B cell (primary cell): ENCODE results near the gene PSORS1C1. TPM values are rescaled to one million over a fixed set of nuclear protein-coding genes. Genes with fewer than 3 reads are reported as not detected.

Experiments used
- ATAC-seq: fragments of 200-7000 bp; cut with Tn5 transposase; one replicate; pipeline ENCODE4 v1.10.0; 2021; ENCODE audit warnings: low read depth, mild to moderate bottlenecking, moderate number of reproducible peaks, moderate library complexity
- CTCF ChIA-PET: fragments of 350-600 bp; sonication (Branson Sonifier 250); formaldehyde crosslinking; loops from one replicate; lab custom pipeline; 2021; ENCODE audit warnings: antibody characterized with exemption, inconsistent platforms; lab: Charles Lee
- POLR2A ChIA-PET: fragments of 350-600 bp; sonication (Branson Sonifier 250); formaldehyde crosslinking; loops from one replicate; lab custom pipeline; 2021; ENCODE audit warnings: antibody characterized with exemption; lab: Charles Lee
- DNase-seq: peaks from one replicate; pipeline ENCODE4 v3.0.0; 2013
- H2AFZ ChIP-seq: 2 replicates; pipeline ENCODE4 v1.6.1; 2012; ENCODE audit warnings: mild to moderate bottlenecking, low read depth, low read length; ENCODE audit not compliant: insufficient read depth, poor library complexity, severe bottlenecking
- H3K27ac ChIP-seq, 2 donors: 1 replicate in 1 of 2; 2 replicates in 1 of 2; pipeline ENCODE4 v1.5.1; 2012 to 2013; ENCODE audit warnings: low read length in 2 of 2, mild to moderate bottlenecking in 2 of 2, moderate library complexity in 1 of 2
- H3K27me3 ChIP-seq, 4 experiments: fragments of 200-600 bp in 1 of 4; sonication (generic) in 1 of 4; replicated peaks in 1 of 4; 1 replicate in 2 of 4; 2 replicates in 2 of 4; pipeline versions ENCODE4 v1.6.1 to v1.7.0; 2013 to 2016; ENCODE audit warnings: low read length in 3 of 4, mild to moderate bottlenecking in 2 of 4, mixed read lengths in 1 of 4, moderate library complexity in 1 of 4; ENCODE audit not compliant: insufficient read depth in 4 of 4, control insufficient read depth in 3 of 4; ENCODE audit errors: control extremely low read depth in 1 of 4
- H3K36me3 ChIP-seq, 2 experiments: replicated peaks in 1 of 2; 1 replicate in 1 of 2; 2 replicates in 1 of 2; pipeline versions ENCODE4 v1.6.1 to v1.7.1; 2013; ENCODE audit warnings: low read length in 1 of 2; ENCODE audit not compliant: insufficient read depth in 2 of 2, control insufficient read depth in 1 of 2; ENCODE audit errors: control extremely low read depth in 1 of 2, extremely low read depth in 1 of 2
- H3K4me1 ChIP-seq, 2 donors: fragments of 200-600 bp in 1 of 2; sonication (generic) in 1 of 2; 1 replicate in 1 of 2; 2 replicates in 1 of 2; pipeline versions ENCODE4 v1.5.1 to v1.6.1; 2013 to 2017; ENCODE audit warnings: low read length in 2 of 2; ENCODE audit not compliant: control insufficient read depth in 2 of 2, insufficient read depth in 2 of 2
- H3K4me2 ChIP-seq: replicated peaks from 2 replicates; pipeline ENCODE3; 2012; ENCODE audit warnings: mild to moderate bottlenecking, low read depth, low read length; ENCODE audit not compliant: poor library complexity, severe bottlenecking
- H3K4me3 ChIP-seq, 5 experiments: fragments of 200-600 bp in 1 of 5; sonication (generic) in 1 of 5; 1 replicate in 3 of 5; 2 replicates in 2 of 5; pipeline versions ENCODE4 v1.5.1 to v1.7.0; 2011 to 2016; ENCODE audit warnings: low read length in 4 of 5, mild to moderate bottlenecking in 4 of 5, low read depth in 2 of 5, control low read depth in 1 of 5, moderate library complexity in 1 of 5; ENCODE audit not compliant: insufficient read depth in 1 of 5; ENCODE audit errors: control extremely low read depth in 1 of 5, extremely low read depth in 1 of 5
- H3K79me2 ChIP-seq: fragments of 200-600 bp; sonication (generic); one replicate; pipeline ENCODE4 v1.6.0; 2016; ENCODE audit warnings: low read length; ENCODE audit not compliant: control insufficient read depth, insufficient read depth
- H3K9ac ChIP-seq: fragments of 200-600 bp; sonication (generic); 2 replicates; pipeline ENCODE4 v1.6.1; 2017; ENCODE audit warnings: mild to moderate bottlenecking, low read length, moderate library complexity
- H3K9me3 ChIP-seq, 3 donors: one replicate each; pipeline versions ENCODE4 v1.6.1 to v1.7.1; 2013; ENCODE audit warnings: low read length in 2 of 3; ENCODE audit not compliant: control insufficient read depth in 2 of 3, insufficient read depth in 1 of 3; ENCODE audit errors: control extremely low read depth in 1 of 3
- H4K20me1 ChIP-seq: 2 replicates; pipeline ENCODE4 v1.6.0; 2012; ENCODE audit warnings: mild to moderate bottlenecking, low read length; ENCODE audit not compliant: insufficient read depth, control insufficient read depth, poor library complexity, severe bottlenecking
- H3K27ac Mint-ChIP-seq: one replicate; pipeline ENCODE4 v1.8.0; 2021; ENCODE audit warnings: mixed read lengths
- H3K27me3 Mint-ChIP-seq: one replicate; pipeline ENCODE4 v1.8.0; 2021; ENCODE audit warnings: mixed read lengths
- H3K4me1 Mint-ChIP-seq: one replicate; pipeline ENCODE4 v1.8.0; 2021; ENCODE audit warnings: mixed read lengths
- H3K4me3 Mint-ChIP-seq: one replicate; pipeline ENCODE4 v1.8.0; 2021; ENCODE audit warnings: mixed read lengths
- H3K9me3 Mint-ChIP-seq: one replicate; pipeline ENCODE4 v1.8.0; 2022; ENCODE audit warnings: mixed read lengths; ENCODE audit not compliant: insufficient read depth
- EZH2 ChIP-seq: IDR thresholded peaks from 2 replicates; pipeline ENCODE4 v1.6.1; 2012; ENCODE audit warnings: borderline replicate concordance, low read depth, mild to moderate bottlenecking, moderate library complexity, low read length; ENCODE audit not compliant: insufficient read depth, poor library complexity, severe bottlenecking
- WGBS: methylation state at CpG from one replicate; pipeline ENCODE4 v1.1.5; 2013; ENCODE audit warnings: missing lambda C conversion rate; ENCODE audit not compliant: insufficient coverage; 5-methylcytosine and 5-hydroxymethylcytosine counted together
- intact Hi-C: fragments of 100-400 bp; cut with micrococcal nuclease; formaldehyde crosslinking; loops from one replicate; pipeline ENCODE4 v1.10.0; 2022
- polyA plus RNA-seq: library from polyadenylated mRNA; depleted of rRNA; stranded (reverse); fragments of >200 nt; gene quantifications from 2 replicates; pipeline ENCODE4 v1.2.3, GENCODE V29; 2012
- total RNA-seq, 2 donors: library from RNA; stranded (reverse); fragments of 120-200 nt in 1 of 2; gene quantifications; 1 replicate in 1 of 2; 2 replicates in 1 of 2; pipeline versions ENCODE4 v1.2.3 to v1.2.4, GENCODE V29; 2013 to 2022
- TF ChIP-seq, protein P1 (sequence below): fragments of 200-600 bp; IDR thresholded peaks from one replicate; pipeline ENCODE4 v1.8.0; 2022; ENCODE audit warnings: antibody characterized with exemption, mild to moderate bottlenecking

Gene PSORS1C1
- total and polyA plus RNA-seq, 2 donors (not counting 1 experiment from before 2014, with no cell fraction given) = not detected

DNA sequence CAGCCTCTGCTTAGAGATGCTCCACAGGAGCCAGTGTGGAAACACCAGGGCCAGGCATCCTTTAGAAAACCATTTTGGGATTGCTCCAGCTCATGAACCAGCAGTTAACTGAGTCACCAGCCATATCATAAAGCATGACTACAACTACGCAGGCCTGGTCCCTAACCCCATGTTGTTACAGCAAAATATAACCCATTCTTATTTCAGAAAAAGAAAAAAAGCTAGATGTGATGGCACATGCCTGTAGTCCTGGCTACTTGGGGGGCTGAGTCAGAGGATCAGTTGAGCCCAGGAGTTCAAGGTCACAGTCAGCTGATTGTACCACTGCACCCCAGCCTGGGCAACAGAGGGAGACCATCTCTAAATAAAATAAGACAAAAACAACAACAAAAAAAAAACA is 39.1 kb upstream of the PSORS1C1 start:
- ATAC-seq = no peak
- TF ChIP-seq, protein P1, sequence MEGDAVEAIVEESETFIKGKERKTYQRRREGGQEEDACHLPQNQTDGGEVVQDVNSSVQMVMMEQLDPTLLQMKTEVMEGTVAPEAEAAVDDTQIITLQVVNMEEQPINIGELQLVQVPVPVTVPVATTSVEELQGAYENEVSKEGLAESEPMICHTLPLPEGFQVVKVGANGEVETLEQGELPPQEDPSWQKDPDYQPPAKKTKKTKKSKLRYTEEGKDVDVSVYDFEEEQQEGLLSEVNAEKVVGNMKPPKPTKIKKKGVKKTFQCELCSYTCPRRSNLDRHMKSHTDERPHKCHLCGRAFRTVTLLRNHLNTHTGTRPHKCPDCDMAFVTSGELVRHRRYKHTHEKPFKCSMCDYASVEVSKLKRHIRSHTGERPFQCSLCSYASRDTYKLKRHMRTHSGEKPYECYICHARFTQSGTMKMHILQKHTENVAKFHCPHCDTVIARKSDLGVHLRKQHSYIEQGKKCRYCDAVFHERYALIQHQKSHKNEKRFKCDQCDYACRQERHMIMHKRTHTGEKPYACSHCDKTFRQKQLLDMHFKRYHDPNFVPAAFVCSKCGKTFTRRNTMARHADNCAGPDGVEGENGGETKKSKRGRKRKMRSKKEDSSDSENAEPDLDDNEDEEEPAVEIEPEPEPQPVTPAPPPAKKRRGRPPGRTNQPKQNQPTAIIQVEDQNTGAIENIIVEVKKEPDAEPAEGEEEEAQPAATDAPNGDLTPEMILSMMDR = no peak
- no peak for TF ChIP-seq EZH2
- CTCF ChIA-PET = interaction anchor here (0.6 to 5.3 kb wide), 4 partner anchors 12 to 1890 kb away, joined by 3 to 28 read pairs (median 4); no protein-coding TSS in a partner anchor
- no peaks in the 10 kb centered on the region for H4K20me1 ChIP-seq
- no peaks in the 10 kb centered on the region for H3K79me2 ChIP-seq
- Mint-ChIP-seq H3K27me3 (peaks cover 7% of the 10 kb centered on the region), H3K27ac (no peak overlapping the region), H3K4me1 (peaks cover 4% of the 10 kb centered on the region), H3K4me3 (no peak overlapping the region), H3K9me3 (no peaks in the 10 kb centered on the region)
- H3K27me3 ChIP-seq = no peaks in the 10 kb centered on the region
- no peak for DNase-seq
- no peaks in the 10 kb centered on the region for H3K9me3 ChIP-seq
- no peak overlapping the region for H3K4me3 ChIP-seq
- H3K9ac ChIP-seq = no peak overlapping the region
- POLR2A ChIA-PET = interaction anchor here (0.6 kb wide), 1 partner anchor 116 kb away, joined by 7 read pairs; no protein-coding TSS in a partner anchor
- no peaks in the 10 kb centered on the region for H3K36me3 ChIP-seq
- H2AFZ ChIP-seq = no peak overlapping the region
- H3K4me2 ChIP-seq = no peak overlapping the region
- peaks cover 4 to 5% of the 10 kb centered on the region in 2 donors for H3K4me1 ChIP-seq
- H3K27ac ChIP-seq = no peak overlapping the region
- WGBS = no CpG with 5 or more reads among the region's 1 CpG
- intact Hi-C loops = no loop called here

DNA sequence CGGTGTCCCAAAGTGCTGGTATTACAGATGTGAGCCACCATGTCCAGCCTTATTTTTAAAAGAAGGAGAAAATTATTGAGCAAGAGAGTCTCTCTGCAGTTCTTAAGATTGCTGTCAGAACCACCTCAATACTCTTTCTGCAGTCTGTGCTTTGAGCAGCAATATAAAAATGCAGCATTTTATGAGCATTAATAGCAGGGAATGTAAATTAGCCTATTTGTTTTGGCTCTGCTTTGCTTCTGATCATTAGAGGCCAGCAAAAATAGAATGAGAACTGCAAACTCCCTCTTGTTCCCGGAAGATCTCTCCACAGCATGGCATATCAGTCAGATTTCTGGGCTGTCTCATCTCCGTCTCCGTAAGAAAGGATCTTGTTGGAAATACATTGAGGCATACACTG is 38.0 kb upstream of the PSORS1C1 start:
- Mint-ChIP-seq H3K4me1 (peaks cover 4% of the 10 kb centered on the region), H3K27me3 (peaks cover 7% of the 10 kb centered on the region), H3K27ac (no peak overlapping the region), H3K4me3 (no peak overlapping the region), H3K9me3 (no peaks in the 10 kb centered on the region)
- peaks cover 4 to 5% of the 10 kb centered on the region in 2 donors for H3K4me1 ChIP-seq
- TF ChIP-seq, protein P1 = no peak
- TF ChIP-seq EZH2 = no peak
- no peak overlapping the region for H3K27ac ChIP-seq
- no peak overlapping the region for H2AFZ ChIP-seq
- CTCF ChIA-PET = interaction anchor here (0.7 to 5.3 kb wide), 4 partner anchors 11 to 356 kb away, joined by 3 to 68 read pairs (median 16); partner anchors contain the start of genes TUBB and VARS2
- no peaks in the 10 kb centered on the region for H3K9me3 ChIP-seq
- no peak overlapping the region for H3K9ac ChIP-seq
- DNase-seq (no peak), ATAC-seq (no peak)
- H3K27me3 ChIP-seq = no peaks in the 10 kb centered on the region
- no peak overlapping the region for H3K4me2 ChIP-seq
- WGBS = 100% methylated on average over 2 of the region's 4 CpGs
- H3K36me3 ChIP-seq = no peaks in the 10 kb centered on the region
- no peak overlapping the region for H3K4me3 ChIP-seq
- H3K79me2 ChIP-seq = no peaks in the 10 kb centered on the region
- POLR2A ChIA-PET = no interaction called here
- intact Hi-C loops = no loop called here
- no peaks in the 10 kb centered on the region for H4K20me1 ChIP-seq
